A204.1 (cell line): ENCODE results near the gene CDK14.
"Not testable (repeated sequence)": the region's sequence is repeated elsewhere in the genome, so short reads cannot be mapped to it uniquely, and the experiment has no call there.

ENCODE experiments used
- FAIRE-seq: peaks from 2 replicates; lab custom pipeline; 2012; peaks lifted over from hg19 to GRCh38; lab: Jason Lieb, UNC

The CDK14 gene

DNA sequence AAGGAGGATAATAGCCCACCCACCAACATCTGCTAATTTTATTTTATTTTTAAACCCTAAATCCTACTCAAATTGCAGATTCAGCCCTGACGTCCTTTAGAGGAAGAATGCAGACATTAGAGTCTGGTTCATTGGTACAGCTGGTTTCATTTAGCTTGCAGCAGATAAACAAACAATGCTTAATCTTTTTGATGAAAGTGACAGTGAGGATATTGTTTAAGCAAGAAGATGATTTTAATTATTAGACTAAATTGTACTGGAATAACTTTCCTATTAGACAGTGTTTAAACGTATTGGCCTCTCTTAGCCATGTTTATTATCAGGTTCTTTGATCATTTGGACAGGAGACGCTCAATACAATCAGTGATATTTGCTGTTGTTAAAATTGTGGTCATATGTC, 164.8 kb downstream of the CDK14 start:
- no peak for FAIRE-seq

DNA sequence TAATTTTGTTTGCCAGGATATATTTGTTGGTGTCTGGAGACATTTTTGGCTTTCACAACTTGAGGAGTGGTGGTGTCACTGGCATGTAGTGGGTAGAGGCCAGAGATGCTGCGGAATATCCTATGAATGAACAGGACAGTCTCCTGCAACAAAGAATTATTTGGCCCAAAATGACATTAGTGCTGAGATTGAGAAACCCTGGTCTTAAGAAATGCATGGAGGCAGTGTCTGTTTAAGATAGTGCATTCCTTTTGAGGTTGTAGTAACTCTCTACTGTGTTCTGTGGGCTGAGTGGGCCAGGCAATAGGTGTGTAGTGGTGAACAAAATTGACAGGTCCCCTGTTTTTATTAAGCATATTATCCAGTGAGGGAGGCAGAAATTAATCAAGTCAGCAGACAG, 165.5 kb downstream of the CDK14 start:
- no peak for FAIRE-seq

DNA sequence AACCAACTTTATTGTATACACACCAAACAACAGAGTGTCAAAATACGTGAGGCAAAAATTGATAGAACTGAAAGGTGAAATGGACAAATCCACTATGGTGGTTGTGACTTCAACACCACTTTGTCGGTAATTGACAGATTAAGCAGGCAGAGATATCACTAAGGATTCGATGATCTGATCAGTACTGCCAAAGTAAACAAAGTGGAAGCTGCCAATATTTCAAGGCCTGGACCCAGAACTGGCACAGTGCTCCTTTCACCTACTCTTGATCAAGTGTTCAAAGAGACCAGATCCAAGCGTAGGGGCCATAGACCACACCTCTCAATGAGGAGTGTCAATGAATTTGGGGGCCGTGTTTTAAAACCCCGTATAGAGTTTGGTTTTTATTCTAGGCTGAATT, 167.0 kb downstream of the CDK14 start:
- FAIRE-seq, result no peak

GRCh38 chr7:90764848-90765570, 168.9 kb downstream of the CDK14 start:
- no peak for FAIRE-seq

GRCh38 chr7:90766814-90767564, 170.9 kb downstream of the CDK14 start:
- no peak for FAIRE-seq

GRCh38 chr7:90768301-90768700, 172.2 kb downstream of the CDK14 start:
- no peak for FAIRE-seq

GRCh38 chr7:90769036-90769435, 172.9 kb downstream of the CDK14 start:
- no peak for FAIRE-seq

GRCh38 chr7:90769566-90769965, 173.4 kb downstream of the CDK14 start:
- not testable (repeated sequence) for FAIRE-seq

- no peak for FAIRE-seq
Measured at GRCh38 chr7:90771281-90771680, 175.2 kb downstream of the CDK14 start.

DNA sequence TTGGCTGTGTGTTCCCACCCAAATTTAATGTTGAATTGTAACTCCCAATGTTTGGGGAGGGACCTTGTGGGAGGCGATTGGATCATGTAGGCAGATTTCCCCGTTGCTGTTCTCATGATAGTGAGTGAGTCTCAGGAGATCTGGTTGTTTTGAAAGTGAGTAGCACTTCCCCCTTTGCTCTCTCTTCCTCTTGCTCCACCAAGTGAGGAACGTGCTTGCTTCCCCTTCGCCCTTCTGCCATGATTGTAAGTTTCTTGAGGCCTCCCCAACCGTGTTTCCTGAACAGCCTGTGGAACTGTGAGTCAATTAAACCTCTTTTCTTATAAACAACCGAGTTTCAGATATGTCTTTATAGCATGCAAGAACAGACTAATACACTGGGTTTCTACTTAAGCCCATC, 176.3 kb downstream of the CDK14 start:
- FAIRE-seq, result no peak

GRCh38 chr7:90773269-90773668, 177.1 kb downstream of the CDK14 start:
- FAIRE-seq, result no peak

DNA sequence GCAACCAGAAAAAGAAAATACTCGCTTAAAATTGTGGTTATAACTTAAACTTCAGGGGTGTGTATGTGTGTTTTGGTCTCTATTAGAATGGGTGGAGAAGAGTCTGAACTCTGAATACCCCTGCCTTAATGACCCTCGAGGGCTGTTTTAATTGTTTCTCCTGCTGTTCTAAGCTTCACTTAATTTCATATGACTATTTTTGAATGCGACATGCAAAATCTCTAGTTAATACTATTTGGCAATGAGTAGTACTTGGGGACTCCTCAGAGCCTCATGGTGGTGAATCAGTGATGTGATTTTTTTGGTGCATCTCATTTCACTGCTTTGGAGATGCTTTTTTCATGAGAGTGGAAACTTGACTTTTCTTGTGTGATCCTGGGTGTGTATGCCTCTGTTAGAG, 178.6 kb downstream of the CDK14 start:
- no peak for FAIRE-seq

GRCh38 chr7:90775383-90775965, 179.4 kb downstream of the CDK14 start:
- no peak for FAIRE-seq

- FAIRE-seq, result no peak
Measured at GRCh38 chr7:90777041-90777440, 180.9 kb downstream of the CDK14 start.

GRCh38 chr7:90777465-90777864, 181.3 kb downstream of the CDK14 start:
- FAIRE-seq, result no peak

- FAIRE-seq, result no peak
Measured at GRCh38 chr7:90777886-90778285, 181.8 kb downstream of the CDK14 start.

DNA sequence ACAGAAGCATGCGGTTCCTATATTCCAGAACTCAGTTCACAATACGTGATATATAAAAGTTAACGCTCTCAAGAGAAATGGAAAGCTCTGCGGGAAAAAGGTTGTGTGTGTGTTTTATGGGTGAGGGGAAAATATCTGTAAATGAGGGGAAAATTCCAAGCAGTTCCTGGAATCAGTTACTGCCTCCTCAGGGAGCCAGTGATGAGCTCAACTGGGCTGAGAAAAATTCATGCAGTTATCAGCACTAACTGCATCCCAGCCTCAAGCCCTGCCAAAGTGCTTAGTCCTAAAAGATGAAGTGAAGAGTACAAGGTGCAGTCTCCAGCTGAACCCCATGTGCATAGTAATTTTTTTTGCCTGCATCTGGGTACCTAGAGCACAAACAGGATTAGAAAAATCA, 191.9 kb downstream of the CDK14 start:
- no peak for FAIRE-seq

- no peak for FAIRE-seq
Measured at GRCh38 chr7:90789736-90790306, 193.7 kb downstream of the CDK14 start.

GRCh38 chr7:90791596-90791995, 195.5 kb downstream of the CDK14 start:
- FAIRE-seq, result no peak

- FAIRE-seq, result no peak
Measured at GRCh38 chr7:90792301-90792700, 196.2 kb downstream of the CDK14 start.

- FAIRE-seq, result not testable (repeated sequence)
Measured at GRCh38 chr7:90794234-90794633, 198.1 kb downstream of the CDK14 start.

DNA sequence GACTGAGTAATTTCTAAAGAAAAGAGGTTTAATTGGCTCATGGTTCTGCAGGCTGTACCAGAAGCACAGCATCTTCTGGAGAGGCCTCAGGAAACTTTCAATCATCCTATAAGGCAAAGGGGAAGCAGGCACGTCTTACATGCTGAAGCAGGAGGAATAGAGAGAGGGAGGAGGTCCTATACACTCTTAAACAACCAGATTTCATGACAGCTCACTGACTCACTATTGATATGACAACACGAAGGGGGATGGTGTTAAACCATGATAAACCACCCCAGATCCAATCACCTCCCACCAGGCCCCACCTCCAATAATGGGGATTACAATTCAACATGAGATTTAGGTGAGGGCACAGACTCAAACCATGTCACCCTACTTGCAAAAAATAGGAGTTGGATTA, 201.5 kb downstream of the CDK14 start:
- FAIRE-seq, result no peak

DNA sequence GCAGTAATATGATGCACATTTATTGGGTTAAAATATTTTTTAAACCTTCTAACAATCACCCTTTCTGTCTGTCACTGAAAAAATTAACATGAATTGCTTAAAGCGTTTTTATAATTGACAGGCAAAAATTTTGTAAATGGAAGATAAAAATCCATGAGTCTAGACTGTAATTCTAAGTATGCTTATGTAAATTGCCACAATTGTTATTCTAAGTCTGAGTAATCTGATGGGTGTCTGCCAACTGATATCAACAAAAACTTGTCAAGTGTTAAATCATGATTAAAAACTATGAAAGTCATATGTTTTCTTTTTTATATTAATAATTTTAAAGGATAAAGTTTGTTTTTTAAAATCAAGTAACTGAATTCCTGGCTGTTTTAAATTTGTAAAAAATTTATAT, 208.2 kb downstream of the CDK14 start:
- peak; percentile 74 for FAIRE-seq
